PC-3 (cell line): ENCODE measurements around the gene SPAG4. TPM values are rescaled to one million over a fixed set of nuclear protein-coding genes. Genes with fewer than 3 reads are reported as not detected.

Experiments used
- ATAC-seq: fragments of 200-7000 bp; cut with Tn5 transposase; 2 replicates; pipeline ENCODE4 v1.9.1; 2020; ENCODE audit warnings: mild to moderate bottlenecking, moderate library complexity
- BruUV-seq: library from RNA; stranded (reverse); fragments of 400-500 nt; replicated peaks from 2 replicates; lab custom pipeline; 2021; lab: Mats Ljungman, UMichigan
- CTCF ChIA-PET: fragments of 300-600 bp; sonication (Branson Sonifier 250); formaldehyde crosslinking; loops from one replicate; lab custom pipeline; 2022; ENCODE audit warnings: antibody characterized with exemption; lab: Charles Lee
- POLR2A ChIA-PET: fragments of 300-600 bp; sonication (Branson Sonifier 250); formaldehyde crosslinking; loops from one replicate; lab custom pipeline; 2022; ENCODE audit warnings: antibody characterized with exemption; ENCODE audit not compliant: unreplicated experiment; lab: Charles Lee
- DNase-seq: peaks from one replicate; pipeline ENCODE4 v3.0.0-alpha.2; 2015
- H2AFZ ChIP-seq: fragments of 300-600 bp; sonication (generic); 2 replicates; pipeline ENCODE4 v1.6.0; 2016; ENCODE audit warnings: antibody characterized with exemption, low read length
- H3F3A ChIP-seq: fragments of 300-600 bp; sonication (generic); one replicate; pipeline ENCODE4 v1.6.0; 2017; ENCODE audit warnings: antibody characterized with exemption, low read length, control low read depth, mild to moderate bottlenecking; ENCODE audit not compliant: unreplicated experiment
- H3K27ac ChIP-seq: fragments of 300-600 bp; sonication (generic); 2 replicates; pipeline ENCODE4 v1.5.1; 2016; ENCODE audit warnings: mild to moderate bottlenecking, low read length
- H3K27me3 ChIP-seq: fragments of 300-600 bp; sonication (generic); 2 replicates; pipeline ENCODE4 v1.6.1; 2016; ENCODE audit warnings: low read length, mixed read lengths
- H3K36me3 ChIP-seq: fragments of 300-600 bp; sonication (generic); 2 replicates; pipeline ENCODE4 v1.6.1; 2016; ENCODE audit warnings: low read depth, mixed run types, low read length, mixed read lengths
- H3K4me1 ChIP-seq: fragments of 300-600 bp; sonication (generic); 2 replicates; pipeline ENCODE4 v1.5.1; 2016; ENCODE audit warnings: low read length; ENCODE audit not compliant: insufficient read depth
- H3K4me2 ChIP-seq: fragments of 300-600 bp; sonication (generic); 2 replicates; pipeline ENCODE4 v1.6.0; 2016; ENCODE audit warnings: low read length
- H3K4me3 ChIP-seq: fragments of 300-600 bp; sonication (generic); 2 replicates; pipeline ENCODE4 v1.5.1; 2016; ENCODE audit warnings: mild to moderate bottlenecking, low read length, mixed read lengths
- H3K79me2 ChIP-seq: fragments of 300-600 bp; sonication (generic); 2 replicates; pipeline ENCODE4 v1.6.1; 2017; ENCODE audit warnings: low read length, mixed read lengths
- H3K9ac ChIP-seq: fragments of 300-600 bp; sonication (generic); 2 replicates; pipeline ENCODE4 v1.6.0; 2016; ENCODE audit warnings: mild to moderate bottlenecking, low read length
- H3K9me2 ChIP-seq: fragments of 300-600 bp; sonication (generic); replicated peaks from 2 replicates; pipeline ENCODE4 v1.6.1; 2016; ENCODE audit warnings: mixed run types, low read length, mixed read lengths
- H3K9me3 ChIP-seq: fragments of 300-600 bp; sonication (generic); 2 replicates; pipeline ENCODE4 v1.6.1; 2016; ENCODE audit warnings: low read length, mixed read lengths
- H4K20me1 ChIP-seq: fragments of 300-600 bp; sonication (generic); 2 replicates; pipeline ENCODE4 v1.6.1; 2016; ENCODE audit warnings: low read length, mixed read lengths
- CTCF ChIP-seq: fragments of 300-600 bp; sonication (generic); conservative IDR thresholded peaks from 2 replicates; pipeline ENCODE4 v1.5.1; 2017; ENCODE audit warnings: antibody characterized with exemption, low read depth, mild to moderate bottlenecking, low read length
- EZH2 ChIP-seq: fragments of 300-600 bp; sonication (generic); IDR thresholded peaks from one replicate; pipeline ENCODE4 v1.6.1; 2017; ENCODE audit warnings: antibody characterized with exemption, mild to moderate bottlenecking, low read length; ENCODE audit not compliant: unreplicated experiment
- EZH2phosphoT487 ChIP-seq: fragments of 300-600 bp; sonication (generic); IDR thresholded peaks from 2 replicates; pipeline ENCODE4 v1.6.1; 2018; ENCODE audit warnings: mild to moderate bottlenecking, antibody characterized with exemption, low read length, borderline replicate concordance
- intact Hi-C: fragments of 100-400 bp; cut with micrococcal nuclease; formaldehyde crosslinking; loops from 2 replicates; pipeline ENCODE4 v1.9.0; 2023
- total RNA-seq: library from RNA; depleted of rRNA; stranded (reverse); fragments of >200 nt; gene quantifications from 2 replicates; pipeline ENCODE4 v1.2.3, GENCODE V29; 2014

SPAG4 gene
- total RNA-seq, 1 experiment from 2014 or later = 9.7 TPM

GRCh38 chr20:35641743-35642142 lies 26.1 kb downstream of the SPAG4 start:
- no peak overlapping the region for H2AFZ ChIP-seq
- H3K27me3 ChIP-seq = no peaks in the 10 kb centered on the region
- no peaks in the 10 kb centered on the region for H3K9me3 ChIP-seq
- no peak overlapping the region for H3K9ac ChIP-seq
- TF ChIP-seq CTCF (no peak), EZH2phosphoT487 (no peak), EZH2 (no peak)
- intact Hi-C loops = no loop called here
- H3K27ac ChIP-seq = no peak overlapping the region
- peaks cover 94% of the 10 kb centered on the region for H3K79me2 ChIP-seq
- no peaks in the 10 kb centered on the region for H3K36me3 ChIP-seq
- 0 out of 2 replicates have a peak, but pooled peaks cover 5% of the 10 kb centered on the region for H4K20me1 ChIP-seq
- H3K4me1 ChIP-seq = no peaks in the 10 kb centered on the region
- ATAC-seq (no peak), DNase-seq (no peak)
- no TSS peak for BruUV-seq
- H3K4me2 ChIP-seq = no peak overlapping the region
- ChIA-PET POLR2A (no interaction called here), CTCF (no interaction called here)
- H3K4me3 ChIP-seq = no peak overlapping the region
- no peaks in the 10 kb centered on the region for H3F3A ChIP-seq
- no peaks in the 10 kb centered on the region for H3K9me2 ChIP-seq

GRCh38 chr20:35643045-35643444 lies 27.4 kb downstream of the SPAG4 start:
- POLR2A ChIA-PET = no interaction called here
- no peaks in the 10 kb centered on the region for H3K9me3 ChIP-seq
- 0 out of 2 replicates have a peak, but pooled peaks cover 5% of the 10 kb centered on the region for H4K20me1 ChIP-seq
- no peak for TF ChIP-seq EZH2
- no peak for TF ChIP-seq EZH2phosphoT487
- no peak for TF ChIP-seq CTCF
- no peak overlapping the region for H2AFZ ChIP-seq
- ATAC-seq (no peak; the same call in 1 of the 2 replicates), DNase-seq (no peak)
- no peaks in the 10 kb centered on the region for H3F3A ChIP-seq
- no peak overlapping the region for H3K9ac ChIP-seq
- intact Hi-C loops = no loop called here
- no peak overlapping the region for H3K27ac ChIP-seq
- H3K4me1 ChIP-seq = no peaks in the 10 kb centered on the region
- H3K27me3 ChIP-seq = no peaks in the 10 kb centered on the region
- H3K79me2 ChIP-seq = peaks cover 91% of the 10 kb centered on the region
- no peaks in the 10 kb centered on the region for H3K36me3 ChIP-seq
- CTCF ChIA-PET = no interaction called here
- BruUV-seq = no TSS peak
- no peak overlapping the region for H3K4me3 ChIP-seq
- no peak overlapping the region for H3K4me2 ChIP-seq
- H3K9me2 ChIP-seq = no peaks in the 10 kb centered on the region

GRCh38 chr20:35644806-35645205 lies 29.2 kb downstream of the SPAG4 start:
- no peak overlapping the region for H3K27ac ChIP-seq
- peaks cover 10% of the 10 kb centered on the region; the same call in 1 of the 2 replicates for H4K20me1 ChIP-seq
- ChIA-PET CTCF (no interaction called here), POLR2A (interaction anchor here (0.6 kb wide), 1 partner anchor 19 kb away, joined by 3 read pairs; no protein-coding TSS in a partner anchor)
- ATAC-seq (no peak), DNase-seq (no peak)
- TF ChIP-seq CTCF = no peak
- no peak overlapping the region for H3K9ac ChIP-seq
- H3K4me3 ChIP-seq = no peak overlapping the region
- H3K27me3 ChIP-seq = no peaks in the 10 kb centered on the region
- H3K9me3 ChIP-seq = no peaks in the 10 kb centered on the region
- no peaks in the 10 kb centered on the region for H3K36me3 ChIP-seq
- peaks cover 91% of the 10 kb centered on the region for H3K79me2 ChIP-seq
- BruUV-seq = no TSS peak
- intact Hi-C loops = no loop called here
- H3F3A ChIP-seq = no peaks in the 10 kb centered on the region
- no peaks in the 10 kb centered on the region for H3K4me1 ChIP-seq
- H3K9me2 ChIP-seq = no peaks in the 10 kb centered on the region
- no peak overlapping the region for H3K4me2 ChIP-seq
- no peak overlapping the region for H2AFZ ChIP-seq
